HG03565 (cell line): ENCODE data around the gene PTPRQ.

ENCODE experiments used
- ATAC-seq: cut with Tn5 transposase; IDR thresholded peaks from one replicate; pipeline ENCODE4 v1.9.1; 2021; ENCODE audit warnings: mild to moderate bottlenecking, moderate library complexity; ENCODE audit not compliant: unreplicated experiment

PTPRQ gene

DNA sequence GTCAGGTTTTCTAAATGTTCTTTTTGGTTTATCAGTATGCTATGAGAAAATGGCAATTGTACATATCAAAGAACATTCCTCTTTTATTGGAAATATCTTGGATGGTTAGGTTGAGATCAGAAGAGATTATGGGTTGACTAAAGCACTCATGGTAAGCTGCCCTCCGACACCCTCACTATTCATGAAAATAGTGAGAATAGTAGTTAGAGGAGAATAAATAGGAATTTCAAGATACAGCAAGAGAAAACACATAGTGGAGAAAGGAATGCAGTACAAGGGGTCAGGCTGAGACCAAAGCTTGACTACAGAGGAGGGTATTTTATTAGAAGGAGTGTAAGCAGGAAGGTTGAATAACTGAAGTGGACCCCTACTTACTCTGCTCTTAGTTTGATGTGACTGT lies 112.5 kb downstream of the PTPRQ start:
- ATAC-seq, result no peak

DNA sequence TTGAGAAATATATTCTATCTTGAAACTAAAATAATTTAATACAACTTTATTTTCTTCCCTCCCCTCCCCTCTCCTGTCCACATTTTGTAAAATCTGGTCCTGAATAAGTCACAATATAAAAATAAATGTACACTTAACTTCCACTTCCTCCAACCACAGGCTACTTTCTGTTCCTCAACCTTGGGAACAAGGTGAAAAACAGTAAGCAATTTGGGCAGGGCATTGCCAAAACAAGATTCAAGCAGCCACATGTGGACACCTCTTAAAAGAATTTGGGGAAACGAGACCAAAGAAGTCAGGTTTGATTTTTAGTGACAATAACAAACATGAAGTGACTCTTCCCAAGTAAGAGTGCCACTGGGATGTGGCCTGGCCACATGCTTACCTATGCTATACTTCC lies 115.7 kb downstream of the PTPRQ start:
- no peak for ATAC-seq

DNA sequence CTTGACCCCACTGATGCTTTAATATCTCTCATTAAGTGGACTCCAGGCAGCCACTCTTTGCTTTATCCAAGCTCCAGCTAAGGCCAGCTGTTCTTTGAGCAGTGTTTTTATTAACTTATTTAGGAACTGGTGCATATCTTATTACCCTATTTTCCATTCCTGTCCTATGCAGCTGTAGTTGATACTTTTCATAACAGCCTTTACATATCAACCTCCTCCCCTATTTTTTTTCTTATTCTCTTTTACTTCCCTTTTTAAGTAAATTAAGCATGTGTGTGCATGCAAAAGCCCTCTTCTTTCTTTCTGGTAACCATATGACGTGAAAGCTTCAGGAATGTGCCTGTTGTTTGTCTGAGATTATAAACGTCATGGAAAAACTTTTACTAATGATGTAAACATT lies 121.2 kb downstream of the PTPRQ start:
- no peak for ATAC-seq

DNA sequence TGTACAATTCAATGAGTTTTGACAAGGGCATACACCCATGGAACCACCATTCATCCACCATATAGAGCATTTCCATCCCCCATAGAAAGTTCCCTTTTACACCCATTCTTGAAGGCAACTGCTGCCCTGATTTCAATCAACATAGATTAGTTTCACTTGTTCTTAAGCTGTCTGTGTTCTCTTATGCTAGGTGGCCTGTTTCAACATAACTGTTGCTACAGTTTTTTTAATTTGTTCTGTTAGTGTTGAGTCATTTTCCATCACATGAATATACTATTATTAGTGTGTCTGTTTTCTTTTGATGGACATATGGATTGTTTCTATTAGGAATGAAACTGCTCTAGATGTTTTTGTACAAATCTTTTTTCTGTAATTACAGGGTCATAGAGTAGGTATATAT lies 123.4 kb downstream of the PTPRQ start:
- no peak for ATAC-seq

DNA sequence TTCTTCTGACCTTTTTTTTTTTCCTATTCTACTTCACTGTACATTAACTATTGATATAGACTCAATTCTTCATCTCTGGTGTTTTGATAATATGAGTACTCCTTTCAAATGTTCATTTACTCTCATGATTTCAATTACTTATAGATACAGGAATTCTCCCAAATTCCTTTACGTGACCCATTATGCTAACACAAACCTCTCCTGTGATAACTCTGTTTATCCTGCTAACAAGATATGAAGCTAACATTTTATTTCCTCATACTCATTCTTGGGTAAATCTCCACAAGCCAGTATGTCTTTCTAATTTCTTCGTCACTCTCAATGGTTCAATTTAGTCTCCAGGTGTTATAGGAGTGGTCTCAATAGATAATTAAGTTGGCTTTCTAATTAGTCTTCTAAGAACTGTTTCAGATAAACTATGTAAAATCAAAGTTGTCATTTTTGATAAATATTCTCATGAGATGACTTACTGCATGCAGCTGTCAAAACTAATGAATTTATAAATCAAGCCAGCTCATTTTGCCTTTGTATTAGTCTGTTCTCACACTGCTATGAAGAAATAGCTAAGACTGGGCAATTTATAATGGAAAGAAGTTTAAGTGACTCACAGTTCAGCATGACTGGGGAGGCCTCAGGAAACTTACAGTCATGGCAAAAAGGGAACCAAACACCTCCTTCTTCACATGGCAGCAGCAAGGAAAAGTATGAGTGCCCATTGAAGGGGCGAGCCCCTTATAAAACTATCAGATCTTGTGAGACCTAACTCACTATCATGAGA lies 132.8 kb downstream of the PTPRQ start:
- no peak for ATAC-seq

DNA sequence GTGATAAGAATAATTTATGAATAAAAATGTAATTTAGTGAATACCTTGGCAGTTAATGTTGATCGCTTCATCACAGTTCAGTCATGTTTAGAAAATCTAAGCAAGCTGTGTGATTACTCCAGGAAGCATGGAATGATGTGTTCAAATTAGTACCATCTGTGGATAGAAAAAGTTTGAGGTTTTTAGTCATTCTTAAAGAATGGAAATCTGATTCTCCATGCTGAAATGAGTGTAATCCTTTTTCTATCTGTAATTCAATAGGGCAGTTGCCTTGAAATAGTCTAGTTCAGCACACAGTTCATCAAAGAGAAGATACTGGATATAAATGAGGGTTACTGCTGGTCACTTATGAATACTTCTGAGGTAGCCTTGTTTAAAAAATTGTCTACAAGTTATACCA lies 136.2 kb downstream of the PTPRQ start:
- no peak for ATAC-seq

DNA sequence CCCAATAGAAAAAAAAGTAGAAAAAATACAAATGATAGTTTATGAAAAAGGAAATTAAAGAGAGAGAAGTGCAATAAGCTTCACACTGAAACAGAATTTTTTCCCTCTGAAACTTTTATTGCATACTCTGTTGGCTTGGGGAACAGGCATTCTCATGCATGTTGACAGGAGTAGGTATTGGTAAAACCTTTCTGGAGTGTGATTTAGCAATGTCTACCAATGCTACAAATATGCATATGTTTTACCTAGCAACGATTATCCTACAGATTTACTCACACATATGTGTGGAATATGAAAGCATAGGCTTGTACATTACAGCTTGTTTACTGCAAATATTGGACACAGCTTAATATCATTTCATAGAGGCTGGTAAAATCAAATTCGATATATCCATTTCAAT lies 137.7 kb downstream of the PTPRQ start:
- ATAC-seq, result no peak

DNA sequence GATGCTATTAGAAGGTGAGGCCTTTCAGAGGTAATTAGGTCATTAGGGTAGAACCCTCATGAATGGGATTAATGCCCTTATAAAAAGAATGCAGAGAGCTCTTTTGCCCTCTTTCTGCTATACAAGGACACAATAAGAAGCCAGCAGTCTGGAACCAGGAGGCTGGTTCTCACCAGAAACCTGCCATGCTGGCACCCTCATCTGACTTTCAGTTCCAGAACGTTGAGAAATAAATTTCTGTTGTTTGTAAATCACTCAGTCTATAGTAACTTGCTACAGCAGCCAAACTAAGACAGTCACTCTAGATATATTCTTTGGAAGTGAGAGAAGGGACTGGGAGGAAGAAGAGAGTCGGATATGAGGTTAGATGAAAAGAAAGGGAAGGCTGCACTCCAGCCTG lies 138.4 kb downstream of the PTPRQ start:
- ATAC-seq, result no peak

DNA sequence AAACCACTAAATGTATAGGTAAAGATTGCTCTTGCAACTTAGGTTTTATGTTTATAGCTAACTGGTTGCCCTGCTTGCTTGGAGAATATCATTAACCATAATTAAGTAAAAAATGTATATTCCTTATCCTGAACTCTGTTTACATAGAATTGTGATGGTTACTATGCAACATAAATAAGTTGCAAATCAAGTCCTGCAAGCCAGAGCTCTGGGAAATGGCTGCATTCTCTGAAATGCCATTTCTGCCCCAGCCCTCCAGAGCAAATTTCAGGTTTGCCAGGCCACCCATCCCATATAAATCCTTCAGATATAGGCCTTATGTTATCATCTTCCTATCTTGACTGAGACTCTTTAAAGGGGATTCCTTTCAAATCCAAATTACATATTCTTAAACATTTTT lies 145.0 kb downstream of the PTPRQ start:
- no peak for ATAC-seq

DNA sequence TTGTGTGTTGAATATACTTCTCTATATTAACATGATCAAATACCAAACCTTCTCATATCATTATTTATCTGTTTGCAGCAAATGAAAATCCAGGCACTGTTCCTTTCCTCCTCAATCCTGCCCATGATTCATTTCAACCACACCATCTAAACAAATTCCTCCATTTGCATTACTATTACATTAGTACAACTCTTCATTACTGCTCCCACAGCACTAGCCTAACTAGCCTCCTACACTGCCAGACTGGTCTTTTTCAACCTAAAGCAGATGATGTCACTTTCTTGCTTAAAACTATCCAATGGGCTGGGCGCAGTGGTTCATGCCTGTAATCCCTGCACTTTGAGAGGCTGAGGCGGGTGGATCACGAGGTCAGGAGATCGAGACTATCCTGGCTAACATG lies 146.1 kb downstream of the PTPRQ start:
- no peak for ATAC-seq

DNA sequence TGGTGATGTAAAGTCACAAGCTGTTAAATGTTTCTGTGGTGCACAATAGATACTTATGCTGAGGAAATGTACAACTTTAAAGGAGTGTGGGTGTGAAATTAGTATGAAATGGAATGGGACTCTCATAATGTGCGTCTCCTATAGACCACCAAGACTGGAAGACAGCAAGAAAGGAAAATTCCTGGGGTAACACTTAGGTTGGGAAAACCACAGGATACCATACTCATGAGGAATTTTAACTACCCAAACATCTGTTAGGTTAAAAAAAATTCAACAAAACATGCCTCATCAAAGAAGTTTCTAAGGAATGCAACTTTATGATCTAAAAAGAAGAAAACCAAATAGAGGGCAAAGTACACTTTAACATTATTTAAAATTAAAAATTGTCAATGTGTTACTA lies 149.7 kb downstream of the PTPRQ start:
- no peak for ATAC-seq

DNA sequence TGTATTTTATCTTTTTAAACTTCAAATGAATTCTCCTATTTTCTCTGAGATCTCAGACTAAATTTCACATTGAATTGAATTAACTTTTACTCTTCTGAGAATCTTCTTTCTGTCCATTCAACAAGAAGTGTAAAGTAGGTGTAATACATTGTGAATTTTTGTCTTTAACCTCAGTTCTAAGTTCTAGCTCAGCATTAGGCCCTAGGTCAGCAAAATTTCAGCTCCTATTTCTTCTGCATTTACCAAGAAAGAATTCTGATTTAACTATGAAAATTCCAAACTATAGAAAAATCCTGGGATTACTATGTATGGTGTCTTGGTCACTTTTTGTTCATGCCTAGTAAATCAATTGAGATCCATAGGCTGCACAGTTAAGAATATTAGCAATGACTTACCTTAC lies 152.5 kb downstream of the PTPRQ start:
- ATAC-seq, result no peak

DNA sequence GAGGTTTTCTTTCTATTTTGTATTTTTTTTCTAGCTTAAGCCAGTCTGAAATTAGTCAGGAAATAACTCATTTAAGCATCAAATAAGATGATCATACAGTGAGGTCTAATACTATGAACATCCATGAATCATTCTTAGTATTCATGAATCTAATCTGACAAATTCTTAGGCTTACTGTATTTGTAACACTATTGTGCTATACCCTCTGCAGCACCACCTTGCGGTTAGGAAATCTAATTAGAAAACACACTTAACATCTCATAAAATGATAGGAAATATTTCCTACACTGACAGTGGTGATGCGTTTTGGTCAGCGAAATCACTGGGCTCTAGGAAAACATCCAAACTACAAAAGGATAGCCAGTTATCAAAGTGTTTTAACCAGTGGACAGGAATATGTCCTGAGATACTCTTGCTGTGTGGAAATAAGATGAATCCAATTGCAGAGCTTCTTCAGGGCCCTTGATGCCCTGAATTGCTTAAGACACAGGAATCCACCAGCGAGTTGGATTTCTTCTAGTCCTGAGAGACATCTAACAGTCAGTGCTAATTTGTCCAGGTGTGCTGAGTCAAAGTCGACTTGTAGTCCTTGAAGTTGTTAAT lies 154.1 kb downstream of the PTPRQ start:
- no peak for ATAC-seq

DNA sequence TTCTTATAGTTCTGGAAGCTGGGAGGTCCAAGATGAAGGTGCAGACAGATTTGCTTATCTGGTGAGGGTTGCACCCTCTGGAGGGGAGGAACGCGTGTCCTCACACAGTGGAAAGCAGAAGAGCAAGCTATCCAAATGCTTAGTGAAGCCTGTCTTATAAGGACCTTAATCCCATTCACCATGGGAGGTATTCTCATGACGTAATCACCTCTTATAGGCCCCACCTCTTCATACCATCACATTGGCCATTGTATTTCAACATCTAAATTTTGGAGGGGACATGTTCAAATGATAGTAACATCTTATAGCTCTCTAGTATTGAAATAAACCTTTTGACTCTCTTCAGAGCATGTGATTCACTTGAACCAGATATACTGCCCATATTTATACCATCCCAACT lies 158.4 kb downstream of the PTPRQ start:
- no peak for ATAC-seq

DNA sequence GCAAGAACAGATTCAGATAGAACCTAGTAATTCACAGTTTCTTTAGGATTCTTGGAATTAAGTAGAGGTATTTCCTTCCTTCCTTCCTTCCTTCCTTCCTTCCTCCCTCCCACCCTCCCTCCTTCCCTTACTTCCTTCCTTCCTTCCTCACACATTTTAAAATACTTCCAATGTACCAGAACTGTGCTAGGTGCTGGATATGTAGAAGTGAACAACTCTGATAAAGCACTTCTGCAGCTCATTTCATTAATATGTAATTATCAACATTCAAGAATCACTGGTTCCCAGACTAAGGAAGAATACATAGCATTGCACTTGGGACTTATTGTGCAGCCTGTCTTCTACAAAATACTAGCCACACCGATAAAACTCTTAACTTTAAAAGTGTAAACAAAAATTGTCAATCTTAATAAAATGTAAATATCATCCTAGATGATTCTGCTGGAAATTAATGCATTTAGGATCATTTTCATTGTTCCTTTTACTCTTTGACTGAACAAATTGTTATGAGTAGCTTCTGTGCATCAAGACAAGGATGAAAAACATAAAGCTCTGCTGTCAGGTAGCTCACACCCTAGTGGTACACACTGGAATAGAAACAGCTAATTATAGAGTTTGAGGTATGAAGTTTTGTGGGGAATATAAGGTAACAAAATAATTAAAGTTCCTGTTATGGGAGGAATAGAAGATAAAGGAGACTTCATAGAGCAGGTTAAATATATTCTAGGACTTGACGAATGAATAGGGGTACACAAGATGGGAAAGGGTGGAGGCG lies 163.5 kb downstream of the PTPRQ start:
- no peak for ATAC-seq

DNA sequence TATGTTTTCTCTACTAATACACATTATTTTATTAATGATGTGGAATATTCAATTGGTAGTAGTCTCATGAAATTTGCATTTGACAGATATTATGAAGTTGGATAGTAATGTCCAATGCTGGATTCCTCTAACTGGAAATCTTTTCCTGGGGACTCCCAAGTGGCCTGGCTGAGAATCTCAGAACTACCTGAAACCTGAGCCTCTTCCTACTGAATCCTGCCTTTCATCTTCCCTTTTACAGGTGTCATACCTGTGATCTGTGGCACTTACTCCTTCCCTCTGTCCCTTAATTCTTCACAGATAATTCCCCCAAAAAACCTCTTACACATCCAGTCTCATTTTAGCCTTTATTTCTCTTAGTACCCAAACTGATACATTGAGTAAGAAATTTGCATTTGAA lies 173.7 kb downstream of the PTPRQ start:
- no peak for ATAC-seq

DNA sequence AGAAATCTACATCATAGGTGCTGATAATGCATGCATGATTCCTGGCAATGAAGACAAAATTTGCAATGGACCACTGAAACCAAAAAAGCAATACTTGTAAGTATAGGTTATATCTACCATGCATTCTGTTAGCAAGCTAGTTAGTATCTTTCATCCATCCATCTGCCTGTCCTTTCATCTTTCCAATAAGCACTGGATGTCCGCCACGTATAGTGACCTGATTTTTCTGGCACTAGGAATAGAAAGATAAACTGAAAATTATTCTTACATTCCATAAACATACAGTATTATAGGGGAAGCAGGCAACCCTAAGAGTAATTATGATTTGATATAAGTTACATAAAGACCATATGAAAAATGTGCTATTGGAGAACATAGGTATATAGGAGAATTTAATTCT lies 176.2 kb downstream of the PTPRQ start:
- ATAC-seq, result no peak

DNA sequence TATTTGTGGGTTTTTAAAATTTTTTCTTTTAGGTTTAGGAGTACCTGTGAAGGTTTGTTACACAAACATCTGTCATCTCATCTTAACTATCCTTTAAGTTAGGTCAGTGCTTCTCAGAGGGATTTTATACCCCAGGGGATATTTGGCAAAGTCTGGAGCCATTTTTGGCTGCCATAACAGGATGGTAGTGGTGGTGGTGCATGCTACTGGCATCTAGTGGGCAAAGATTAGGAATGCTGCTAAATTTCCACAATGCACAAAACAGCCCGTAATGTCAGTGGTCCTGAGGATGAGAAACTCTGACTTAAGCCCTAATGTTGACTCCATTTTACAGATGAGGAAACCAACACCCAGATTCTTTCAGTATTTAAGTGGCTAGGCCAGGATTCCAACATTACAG lies 178.2 kb downstream of the PTPRQ start:
- ATAC-seq, result no peak

DNA sequence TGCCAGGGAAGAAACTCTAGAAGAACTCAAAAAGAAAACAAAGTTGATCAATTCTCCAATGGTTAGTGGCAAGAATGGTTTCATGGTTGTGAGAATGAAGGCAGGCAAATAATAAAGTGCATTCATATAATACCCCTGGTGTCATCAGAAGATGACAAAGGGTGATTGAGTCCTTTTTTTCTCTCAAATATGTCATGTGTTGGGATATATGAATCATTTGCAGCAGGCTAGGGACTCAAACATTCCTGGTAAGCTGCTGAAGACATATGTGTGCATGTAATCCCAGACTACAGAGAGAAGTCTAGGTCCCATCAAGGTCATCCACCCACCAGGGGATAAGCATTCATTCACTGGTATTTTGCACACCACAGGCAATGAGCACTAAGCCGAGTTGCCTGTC lies 181.0 kb downstream of the PTPRQ start:
- no peak for ATAC-seq

DNA sequence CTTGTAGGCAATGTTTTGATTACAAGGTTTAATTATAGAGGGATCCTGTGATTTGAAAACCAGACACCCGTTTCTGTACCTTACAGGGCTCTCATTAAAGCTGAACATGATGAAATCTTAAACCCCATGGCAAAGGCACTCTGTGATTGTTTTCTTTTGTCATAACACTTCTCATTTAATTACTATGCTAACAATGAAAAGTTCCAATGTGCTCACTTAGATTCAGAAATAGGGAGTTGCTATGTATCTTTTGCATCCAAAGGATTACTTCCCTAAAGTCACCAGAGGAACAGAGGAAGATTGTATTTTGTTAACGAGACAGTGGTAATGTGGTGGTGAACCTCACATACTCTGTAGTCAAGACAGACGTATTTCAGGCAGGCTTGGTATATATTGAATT lies 181.9 kb downstream of the PTPRQ start:
- no peak for ATAC-seq

DNA sequence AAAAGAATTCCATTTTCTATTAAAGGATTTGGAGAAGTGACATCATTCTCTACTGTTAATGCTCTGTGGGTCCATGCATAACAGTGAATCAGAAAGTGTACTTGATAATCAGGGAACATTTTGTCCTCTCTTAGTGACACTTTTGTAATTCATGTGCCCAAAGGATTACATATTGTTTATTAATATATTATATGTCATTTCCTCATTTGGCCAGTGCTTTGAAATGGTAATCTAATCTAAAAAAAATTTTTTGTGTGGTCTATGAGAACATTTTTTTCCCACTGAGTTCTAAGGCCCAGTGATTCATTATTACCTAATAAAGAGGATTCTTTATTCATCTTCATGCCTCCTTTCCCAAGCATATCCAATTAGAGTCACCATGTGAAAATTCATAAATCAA lies 183.7 kb downstream of the PTPRQ start:
- no peak for ATAC-seq

DNA sequence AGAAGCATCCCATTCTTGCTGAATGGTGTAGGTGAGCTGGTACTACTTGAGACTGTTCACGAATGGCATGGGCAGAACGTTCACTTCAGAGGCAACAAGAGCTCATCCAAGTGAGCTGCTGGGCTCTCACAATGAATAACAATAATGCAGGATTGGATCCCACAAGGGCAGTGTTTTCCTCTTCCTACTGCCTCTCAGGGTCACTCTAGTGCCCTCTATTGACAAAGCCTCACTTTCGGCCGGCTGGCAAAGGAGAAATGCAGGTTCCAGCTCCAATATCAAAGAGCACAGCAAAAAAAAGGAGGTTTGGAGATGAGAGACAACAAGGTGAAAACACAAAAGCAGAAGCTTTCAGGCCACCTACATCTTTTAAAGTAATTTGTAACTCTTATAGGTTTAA lies 188.8 kb downstream of the PTPRQ start:
- ATAC-seq, result no peak
